Erythroblast (primary cell): ENCODE measurements around the gene TBC1D19.

Source experiments
- GATA1 ChIP-seq: IDR thresholded peaks from 2 replicates; pipeline ENCODE4 v1.6.1; 2011; ENCODE audit warnings: low read depth, mild to moderate bottlenecking, control low read depth, low read length, moderate library complexity
- POLR2A ChIP-seq: IDR thresholded peaks from 2 replicates; pipeline ENCODE4 v1.6.1; 2011; ENCODE audit warnings: mild to moderate bottlenecking, low read length

GRCh38 chr4:26589705-26590104 lies 5.8 kb downstream of the TBC1D19 start:
- TF ChIP-seq POLR2A = no peak
- no peak for TF ChIP-seq GATA1
